Bronchial epithelial cell (primary cell): ENCODE results near the gene OTUD7B. TPM values are rescaled to one million over a fixed set of nuclear protein-coding genes. Genes with fewer than 3 reads are reported as not detected.

ENCODE experiments used
- DNase-seq: peaks from one replicate; pipeline ENCODE4 v3.0.0-alpha.2; 2010; ENCODE audit warnings: low read depth
- FAIRE-seq: peaks from 2 replicates; lab custom pipeline; 2011; peaks lifted over from hg19 to GRCh38; lab: Jason Lieb, UNC
- H3K27me3 ChIP-seq: 2 replicates; pipeline ENCODE4 v1.5.1; 2011; ENCODE audit warnings: low read length; ENCODE audit not compliant: control insufficient read depth, insufficient read depth
- H3K36me3 ChIP-seq: 2 replicates; pipeline ENCODE4 v1.5.1; 2011; ENCODE audit warnings: low read length; ENCODE audit not compliant: control insufficient read depth, insufficient read depth
- H3K4me3 ChIP-seq: 2 replicates; pipeline ENCODE4 v1.5.1; 2011; ENCODE audit warnings: mild to moderate bottlenecking, low read depth, low read length, control low read depth
- CTCF ChIP-seq: IDR thresholded peaks from 2 replicates; pipeline ENCODE4 v1.5.1; 2011; ENCODE audit warnings: mild to moderate bottlenecking, moderate library complexity, low read length, control low read depth, inconsistent platforms; ENCODE audit not compliant: insufficient read depth, severe bottlenecking
- total RNA-seq: library from RNA; depleted of rRNA; stranded (reverse); fragments of >200 nt; gene quantifications from 2 replicates; pipeline ENCODE4 v1.2.1, GENCODE V29; 2014

Gene OTUD7B
- total RNA-seq, 1 donor from 2014 or later = 15.3 TPM

- no peaks in the 10 kb centered on the region for H3K36me3 ChIP-seq
- TF ChIP-seq CTCF = no peak
- H3K27me3 ChIP-seq = no peaks in the 10 kb centered on the region
- peak overlapping the region; percentile 55 for H3K4me3 ChIP-seq
- DNase-seq = no peak
- no peak for FAIRE-seq
Measured at GRCh38 chr1:149888999-149889289, 121.6 kb downstream of the OTUD7B start.

GRCh38 chr1:149888247-149888998 lies 122.1 kb downstream of the OTUD7B start:
- no peak for FAIRE-seq
- H3K27me3 ChIP-seq = no peaks in the 10 kb centered on the region
- peak; percentile 77 for TF ChIP-seq CTCF
- DNase-seq = peak; percentile 74
- no peaks in the 10 kb centered on the region for H3K36me3 ChIP-seq
- H3K4me3 ChIP-seq = peak overlapping the region; percentile 55

Other genes starting within 250 kb of the OTUD7B start
- gene FCGR1A, start 228.0 kb downstream of the OTUD7B start, total RNA-seq = not detected in 2 replicates
- gene BOLA1, start 111.2 kb downstream of the OTUD7B start, total RNA-seq = 17.6 and 22.9 TPM in 2 replicates
- gene SV2A, start 92.9 kb downstream of the OTUD7B start, total RNA-seq = 0.26 and 1.1 TPM in 2 replicates
- gene SF3B4, start 82.9 kb downstream of the OTUD7B start, total RNA-seq = 7.4 and 10.4 TPM in 2 replicates
- gene MTMR11, start 73.8 kb downstream of the OTUD7B start, total RNA-seq = 1.1 and 2.0 TPM in 2 replicates
- 21.6 and 29.3 TPM in 2 replicates for gene VPS45, start 57.0 kb upstream of the OTUD7B start, total RNA-seq
- gene PLEKHO1, start 139.2 kb upstream of the OTUD7B start, total RNA-seq = 4.5 and 6.1 TPM in 2 replicates
- gene ANP32E, start 225.4 kb upstream of the OTUD7B start, total RNA-seq = 7.9 and 10.6 TPM in 2 replicates
- gene CA14, start 247.0 kb upstream of the OTUD7B start, total RNA-seq = not detected in 2 replicates